SK-N-SH treated with all-trans-retinoic acid at 6 μM for 48 hours (cell line): Measurements from ENCODE around the gene ACTG2.

Experiments
- ATAC-seq: fragments of 200-7000 bp; cut with Tn5 transposase; 3 replicates; pipeline ENCODE4 v1.9.1; 2020; ENCODE audit warnings: mild to moderate bottlenecking, moderate library complexity
- BACH2 ChIP-seq: fragments of 250-450 bp; sonication (Bioruptor Pico); IDR thresholded peaks from 2 replicates; pipeline ENCODE4 v1.9.0; 2021; ENCODE audit warnings: mild to moderate bottlenecking, borderline replicate concordance
- CREB5 ChIP-seq: fragments of 250-450 bp; sonication (Bioruptor Pico); IDR thresholded peaks from 2 replicates; pipeline ENCODE4 v1.5.1; 2020; ENCODE audit warnings: low read depth, mild to moderate bottlenecking, moderate library complexity
- CSDC2 ChIP-seq: fragments of 250-450 bp; sonication (Bioruptor Pico); IDR thresholded peaks from 2 replicates; pipeline ENCODE4 v1.5.0; 2020; ENCODE audit warnings: mild to moderate bottlenecking, moderate library complexity
- CSRNP3 ChIP-seq: fragments of 250-450 bp; sonication (Bioruptor Pico); IDR thresholded peaks from 2 replicates; pipeline ENCODE4 v1.5.1; 2021; ENCODE audit warnings: mild to moderate bottlenecking, moderate library complexity
- ESRRG ChIP-seq: fragments of 250-450 bp; sonication (Bioruptor Pico); IDR thresholded peaks from 2 replicates; pipeline ENCODE4 v1.6.1; 2021; ENCODE audit warnings: mild to moderate bottlenecking
- GLIS3 ChIP-seq: fragments of 250-450 bp; sonication (Bioruptor Pico); IDR thresholded peaks from 2 replicates; pipeline ENCODE4 v1.5.0; 2020; ENCODE audit warnings: mild to moderate bottlenecking, moderate library complexity
- ISL1 ChIP-seq: fragments of 250-450 bp; sonication (Bioruptor Pico); IDR thresholded peaks from 2 replicates; pipeline ENCODE4 v2.1.2; 2022; ENCODE audit warnings: mild to moderate bottlenecking, moderate library complexity
- PATZ1 ChIP-seq: fragments of 250-450 bp; sonication (Bioruptor Pico); IDR thresholded peaks from 2 replicates; pipeline ENCODE4 v1.8.0; 2020; ENCODE audit warnings: mild to moderate bottlenecking, moderate library complexity, borderline replicate concordance
- POU6F1 ChIP-seq: fragments of 250-450 bp; sonication (Bioruptor Pico); IDR thresholded peaks from 2 replicates; pipeline ENCODE4 v1.8.0; 2021; ENCODE audit warnings: low read depth, mild to moderate bottlenecking, moderate library complexity, borderline replicate concordance
- RARB ChIP-seq: fragments of 250-450 bp; sonication (Bioruptor Pico); IDR thresholded peaks from 2 replicates; pipeline ENCODE4 v1.8.0; 2021; ENCODE audit warnings: mild to moderate bottlenecking, moderate library complexity
- SNAI2 ChIP-seq: fragments of 250-450 bp; sonication (Bioruptor Pico); IDR thresholded peaks from 2 replicates; pipeline ENCODE4 v1.5.0; 2020; ENCODE audit warnings: mild to moderate bottlenecking, moderate library complexity
- TCF4 ChIP-seq: fragments of 250-450 bp; sonication (Bioruptor Pico); IDR thresholded peaks from 2 replicates; pipeline ENCODE4 v1.8.0; 2021; ENCODE audit warnings: mild to moderate bottlenecking, moderate library complexity, borderline replicate concordance
- TOX ChIP-seq: fragments of 250-450 bp; sonication (Bioruptor Pico); IDR thresholded peaks from 2 replicates; pipeline ENCODE4 v1.8.0; 2021; ENCODE audit warnings: mild to moderate bottlenecking, moderate library complexity, borderline replicate concordance
- ZC3H10 ChIP-seq: fragments of 250-450 bp; sonication (Bioruptor Pico); IDR thresholded peaks from 2 replicates; pipeline ENCODE4 v1.5.1; 2021; ENCODE audit warnings: mild to moderate bottlenecking, moderate library complexity
- ZNF565 ChIP-seq: fragments of 450-650 bp; formaldehyde crosslinking; conservative IDR thresholded peaks from 2 replicates; pipeline ENCODE4 v1.5.0; 2020; ENCODE audit warnings: low read depth, mild to moderate bottlenecking, moderate library complexity
- ZNF70 ChIP-seq: fragments of 450-650 bp; formaldehyde crosslinking; IDR thresholded peaks from 2 replicates; pipeline ENCODE4 v1.5.0; 2020; ENCODE audit warnings: mild to moderate bottlenecking, moderate library complexity
- ZNF8 ChIP-seq: fragments of 450-650 bp; formaldehyde crosslinking; IDR thresholded peaks from 2 replicates; pipeline ENCODE4 v1.5.0; 2020; ENCODE audit warnings: mild to moderate bottlenecking, moderate library complexity

ACTG2 gene

GRCh38 chr2:73968357-73968937 is 75.6 kb downstream of the ACTG2 start:
- TF ChIP-seq CSRNP3 (CRISPR knock-in tag) (no peak), BACH2 (CRISPR knock-in tag) (no peak), ISL1 (CRISPR knock-in tag) (no peak), TOX (CRISPR knock-in tag) (no peak), ESRRG (CRISPR knock-in tag) (no peak), ZC3H10 (CRISPR knock-in tag) (no peak), GLIS3 (no peak), ZNF8 (CRISPR knock-in tag) (no peak), CREB5 (no peak), POU6F1 (CRISPR knock-in tag) (no peak), ZNF70 (CRISPR knock-in tag) (no peak), CSDC2 (no peak), RARB (CRISPR knock-in tag) (no peak), SNAI2 (CRISPR knock-in tag) (no peak), ZNF565 (no peak)
- ATAC-seq: no peak

- TF ChIP-seq TCF4 (CRISPR knock-in tag): no peak
- TF ChIP-seq TOX (CRISPR knock-in tag): no peak
- TF ChIP-seq POU6F1 (CRISPR knock-in tag): no peak
- no peak for TF ChIP-seq ZNF565
- no peak for TF ChIP-seq PATZ1
- ATAC-seq: no peak
Observed at GRCh38 chr2:73969356-73969755, 76.5 kb downstream of the ACTG2 start.
